ENCODE measurements around the gene TXNL4B.
"Not testable (repeated sequence)": the region's sequence is repeated elsewhere in the genome, so short reads cannot be mapped to it uniquely, and the experiment has no call there.

The TXNL4B gene

DNA sequence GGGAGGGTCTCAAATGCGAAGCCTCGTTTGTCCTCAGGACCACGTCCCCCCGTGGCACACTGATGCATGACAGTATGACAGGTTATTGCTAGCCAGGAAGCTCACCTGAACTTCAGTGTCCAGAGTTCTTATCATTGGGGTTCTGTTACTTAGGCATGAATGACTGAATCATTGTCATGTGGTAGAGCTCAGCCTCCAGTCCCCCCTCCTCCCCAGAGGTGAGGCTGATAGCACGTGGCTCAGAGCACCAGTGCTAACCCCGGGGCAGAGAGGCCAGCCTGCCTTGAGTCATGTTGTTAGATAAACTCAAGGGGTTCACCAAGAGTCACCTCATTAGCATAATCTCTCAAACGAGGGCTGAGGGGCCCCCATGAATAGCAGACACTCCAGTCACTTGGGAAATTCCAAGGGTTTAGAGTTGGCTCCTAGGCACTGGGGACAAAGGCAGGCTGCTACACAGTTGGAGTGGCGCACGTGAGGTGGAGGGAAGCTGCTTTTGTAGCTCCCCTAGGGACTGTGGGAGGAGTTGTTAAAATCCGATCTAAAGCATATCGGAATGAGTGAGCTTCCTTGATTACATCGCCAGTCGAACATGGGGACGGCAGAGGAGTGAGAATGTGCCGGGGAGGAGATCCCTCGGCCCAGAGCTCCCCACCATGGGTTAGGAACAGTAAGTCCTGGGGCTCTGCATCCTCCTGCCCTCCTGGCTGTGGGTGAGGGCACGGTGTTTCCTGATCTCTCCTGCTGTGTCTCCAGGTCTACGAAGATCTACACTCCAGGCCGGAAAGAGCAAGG, 18.4 kb upstream of the TXNL4B start:
- DNase-seq = no peak

DNA sequence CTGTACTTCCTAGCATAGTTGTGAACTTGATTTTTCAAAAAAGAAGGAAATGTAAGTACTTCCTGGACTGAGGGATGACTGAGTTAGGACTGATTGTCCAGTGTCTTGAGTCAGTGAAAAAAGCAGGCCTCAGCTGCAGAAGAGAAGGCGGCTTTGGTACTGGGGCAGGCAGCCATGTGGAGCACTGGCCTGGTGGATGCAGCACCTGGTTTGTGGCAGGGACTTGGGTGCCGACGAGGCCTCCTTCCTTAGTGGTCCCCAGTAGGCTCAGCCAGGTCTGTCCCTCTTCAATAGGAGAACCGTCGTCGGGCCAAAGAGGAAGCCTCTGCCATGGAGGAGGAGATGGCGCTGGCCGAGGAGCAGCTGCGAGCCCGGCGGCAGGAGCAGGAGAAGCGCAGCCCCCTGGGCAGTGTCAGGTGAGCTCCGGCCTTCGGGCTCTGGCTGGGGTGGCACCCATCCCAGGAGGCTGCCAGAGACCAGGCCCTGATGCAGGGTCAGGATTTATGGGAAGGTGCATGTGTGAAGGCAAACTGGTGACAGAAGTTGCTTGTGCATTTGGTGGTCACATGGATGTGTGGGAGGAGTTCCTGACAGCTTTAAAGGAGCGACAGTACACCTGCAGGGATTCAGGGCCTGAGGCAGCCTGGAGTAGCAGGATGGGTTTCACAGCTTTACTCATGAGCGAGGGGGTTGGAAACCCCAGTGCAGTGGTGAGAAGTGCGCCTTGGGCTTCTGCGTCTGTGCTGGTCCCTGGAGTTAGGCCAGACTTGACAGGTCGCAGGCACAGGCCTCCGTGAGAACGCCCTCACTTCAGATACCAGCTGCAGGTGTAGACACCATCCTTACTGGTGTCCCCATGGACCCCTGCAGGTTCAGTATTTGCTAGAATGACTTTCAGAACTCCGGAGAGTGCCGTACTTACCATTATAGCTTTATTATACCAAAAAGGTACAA, 17.5 kb upstream of the TXNL4B start:
- DNase-seq = no peak

DNA sequence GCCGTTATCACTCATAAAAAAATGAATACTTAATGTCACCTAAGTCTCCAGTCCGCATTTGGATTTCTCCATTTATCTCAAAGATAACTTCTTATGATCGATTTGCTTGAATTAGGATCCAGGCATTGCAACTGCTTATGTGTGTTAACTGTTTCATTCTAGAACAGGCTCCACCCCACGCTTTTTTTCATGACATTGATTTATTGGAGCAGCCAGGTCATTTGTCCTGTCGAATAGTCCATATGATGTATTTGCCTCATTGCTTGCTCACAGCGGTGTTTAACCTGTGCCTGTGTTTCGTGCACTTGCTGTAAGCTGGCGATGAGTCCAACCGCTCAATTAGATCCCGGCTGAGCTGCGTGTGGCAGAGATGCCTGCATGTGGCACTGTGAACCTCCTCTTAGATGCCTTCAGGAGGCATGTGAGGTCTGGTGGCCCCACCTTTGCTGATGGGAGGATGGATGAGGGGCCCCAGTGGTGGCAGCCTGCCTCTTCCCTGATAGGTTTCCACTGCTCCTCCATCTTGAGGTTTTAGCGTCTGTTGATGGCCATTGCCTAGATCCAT, 16.6 kb upstream of the TXNL4B start:
- DNase-seq = no peak

DNA sequence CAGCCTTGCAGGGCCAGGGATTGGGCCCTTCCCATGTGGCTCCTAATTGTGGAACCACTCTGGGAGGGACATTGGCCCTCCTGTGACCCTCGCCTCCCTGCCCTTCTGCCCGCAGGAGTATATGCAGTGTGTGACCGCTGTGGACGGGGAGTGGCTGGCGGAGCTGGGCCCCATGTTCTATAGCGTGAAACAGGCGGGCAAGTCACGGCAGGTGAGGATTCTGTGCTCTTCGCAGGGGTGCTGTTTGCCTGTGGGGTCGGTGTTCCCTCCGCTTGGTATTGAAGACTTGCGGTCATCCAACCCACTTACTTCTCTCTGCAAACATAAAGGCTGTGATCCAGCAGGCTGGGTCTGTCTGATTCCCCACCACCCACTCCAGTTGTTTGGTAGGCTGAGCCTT, 15.9 kb upstream of the TXNL4B start:
- DNase-seq = no peak

DNA sequence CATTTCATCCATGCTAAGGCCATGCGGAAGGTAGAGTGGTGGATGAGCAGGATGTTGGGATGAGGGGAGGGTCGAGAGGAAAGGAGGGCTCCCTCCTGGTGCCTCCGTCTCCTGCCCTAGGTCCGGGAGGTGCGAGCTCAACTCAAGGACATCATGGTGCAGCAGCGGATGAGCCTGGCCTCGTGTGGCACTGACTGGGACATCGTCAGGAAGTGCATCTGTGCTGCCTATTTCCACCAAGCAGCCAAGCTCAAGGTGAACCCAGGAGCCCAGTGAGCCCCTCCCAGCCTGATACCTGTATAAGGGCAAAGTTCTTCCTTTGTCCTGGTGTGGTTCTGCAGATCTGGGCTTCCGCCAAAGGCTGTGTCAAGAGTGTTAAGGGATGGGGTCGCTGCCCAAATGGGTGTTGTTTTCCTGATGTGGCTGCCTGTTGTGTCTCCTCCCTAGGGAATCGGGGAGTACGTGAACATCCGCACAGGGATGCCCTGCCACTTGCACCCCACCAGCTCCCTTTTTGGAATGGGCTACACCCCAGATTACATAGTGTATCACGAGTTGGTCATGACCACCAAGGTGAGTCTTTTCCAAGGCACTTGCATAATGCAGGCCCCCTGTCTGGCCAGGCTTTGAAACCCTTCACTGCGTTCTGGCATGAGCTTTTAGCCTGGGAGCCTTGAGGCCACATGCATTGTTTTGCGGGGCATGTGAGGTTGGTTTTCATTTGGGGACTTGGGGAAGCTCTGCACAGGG, 15.1 kb upstream of the TXNL4B start:
- DNase-seq = no peak

DNA sequence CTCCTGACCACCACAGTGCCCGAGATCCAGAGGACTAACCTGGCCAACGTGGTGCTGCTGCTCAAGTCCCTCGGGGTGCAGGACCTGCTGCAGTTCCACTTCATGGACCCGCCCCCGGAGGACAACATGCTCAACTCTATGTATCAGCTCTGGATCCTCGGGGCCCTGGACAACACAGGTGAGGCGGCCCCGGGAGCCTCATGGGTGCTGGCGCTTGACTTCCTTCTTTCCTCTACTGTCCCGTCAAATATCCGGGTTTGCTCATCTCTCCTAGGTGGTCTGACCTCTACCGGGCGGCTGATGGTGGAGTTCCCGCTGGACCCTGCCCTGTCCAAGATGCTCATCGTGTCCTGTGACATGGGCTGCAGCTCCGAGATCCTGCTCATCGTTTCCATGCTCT, 14.0 kb upstream of the TXNL4B start:
- no peak for DNase-seq

DNA sequence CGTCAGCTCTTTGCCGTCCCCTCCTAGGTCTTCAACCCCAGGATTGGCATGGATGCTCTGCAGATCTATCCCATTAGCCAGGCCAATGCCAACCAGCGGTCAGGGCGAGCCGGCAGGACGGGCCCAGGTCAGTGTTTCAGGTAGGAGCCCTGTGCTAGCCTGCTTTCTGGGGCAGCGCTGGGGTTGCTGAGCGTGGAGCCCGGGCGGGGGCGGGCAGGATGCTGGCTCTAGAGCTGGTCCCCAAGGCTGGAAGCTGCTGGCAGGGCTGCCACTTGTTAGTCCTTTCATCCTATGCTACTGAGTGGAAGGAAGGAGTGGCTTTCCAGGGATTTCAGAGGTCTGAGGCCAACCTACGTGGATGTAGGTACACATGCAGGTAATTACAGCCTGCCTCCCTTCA, 12.6 kb upstream of the TXNL4B start:
- no peak for DNase-seq

DNA sequence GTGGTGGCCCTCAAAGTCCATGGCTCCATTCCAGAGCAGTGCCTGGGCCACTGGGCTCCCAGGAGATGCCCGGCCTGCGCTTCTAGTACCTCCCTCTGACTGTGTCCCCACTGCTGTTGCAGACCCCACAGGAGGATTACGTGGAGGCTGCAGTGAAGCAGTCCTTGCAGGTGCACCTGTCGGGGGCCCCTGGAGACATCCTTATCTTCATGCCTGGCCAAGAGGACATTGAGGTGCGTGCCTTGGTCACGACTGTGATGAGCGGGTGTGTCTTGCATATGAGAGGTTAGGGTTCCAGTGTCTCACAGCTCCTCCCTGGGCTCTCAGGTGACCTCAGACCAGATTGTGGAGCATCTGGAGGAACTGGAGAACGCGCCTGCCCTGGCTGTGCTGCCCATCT, 11.5 kb upstream of the TXNL4B start:
- DNase-seq = no peak

DNA sequence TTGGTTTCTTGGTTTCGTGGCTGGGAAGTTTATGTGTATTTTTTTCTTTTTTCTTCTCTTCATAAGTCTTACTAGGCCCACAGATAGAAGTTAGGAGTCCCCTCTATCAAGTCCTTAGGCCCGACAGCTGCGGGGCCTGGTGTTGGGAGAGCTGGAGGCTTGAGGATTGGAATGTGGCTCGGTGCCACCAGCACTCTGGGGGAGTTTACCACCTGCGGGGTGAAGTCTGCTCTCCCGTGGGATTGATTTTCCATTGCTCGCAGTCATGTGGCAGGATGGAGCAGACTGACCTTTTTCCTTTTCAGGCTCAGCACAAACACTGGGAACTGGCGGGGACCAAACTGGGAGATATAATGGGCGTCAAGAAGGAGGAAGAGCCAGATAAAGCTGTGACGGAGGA, 7.8 kb upstream of the TXNL4B start:
- DNase-seq = no peak

DNA sequence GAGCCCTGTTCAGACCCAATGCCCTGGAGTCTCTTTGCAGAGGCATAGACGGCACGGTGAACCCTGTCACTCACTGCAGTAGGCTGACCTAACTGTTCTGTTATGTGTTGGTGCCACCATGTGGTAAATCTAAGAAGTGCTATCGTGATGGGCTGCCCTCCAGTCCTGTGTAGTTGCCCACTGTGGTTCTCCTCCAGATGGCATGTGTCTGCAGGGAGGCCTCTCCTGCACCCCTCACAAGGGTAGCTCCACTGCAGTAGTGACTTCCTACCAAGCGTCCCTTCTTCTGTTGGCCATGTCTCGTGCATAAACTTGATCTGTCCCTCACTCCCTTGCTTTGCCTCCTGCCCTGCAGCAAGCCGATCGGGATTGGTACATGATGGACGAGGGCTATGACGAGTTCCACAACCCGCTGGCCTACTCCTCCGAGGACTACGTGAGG, 6.0 kb upstream of the TXNL4B start:
- DNase-seq = peak; percentile 46

DNA sequence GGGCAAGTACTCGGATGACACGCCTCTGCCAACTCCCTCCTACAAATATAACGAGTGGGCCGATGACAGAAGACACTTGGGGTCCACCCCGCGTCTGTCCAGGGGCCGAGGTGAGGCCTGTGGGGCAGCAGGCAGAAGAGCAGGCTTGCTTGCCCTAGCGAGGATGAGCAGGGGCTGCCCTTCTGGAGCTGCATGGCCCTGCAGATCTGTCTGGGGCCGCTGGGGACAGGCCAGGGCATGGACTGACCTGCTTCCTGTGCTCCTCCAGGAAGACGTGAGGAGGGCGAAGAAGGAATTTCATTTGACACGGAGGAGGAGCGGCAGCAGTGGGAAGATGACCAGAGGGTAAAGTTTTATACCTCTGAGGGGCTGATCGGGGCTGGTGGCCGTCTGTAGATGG, 5.5 kb upstream of the TXNL4B start:
- DNase-seq = no peak

DNA sequence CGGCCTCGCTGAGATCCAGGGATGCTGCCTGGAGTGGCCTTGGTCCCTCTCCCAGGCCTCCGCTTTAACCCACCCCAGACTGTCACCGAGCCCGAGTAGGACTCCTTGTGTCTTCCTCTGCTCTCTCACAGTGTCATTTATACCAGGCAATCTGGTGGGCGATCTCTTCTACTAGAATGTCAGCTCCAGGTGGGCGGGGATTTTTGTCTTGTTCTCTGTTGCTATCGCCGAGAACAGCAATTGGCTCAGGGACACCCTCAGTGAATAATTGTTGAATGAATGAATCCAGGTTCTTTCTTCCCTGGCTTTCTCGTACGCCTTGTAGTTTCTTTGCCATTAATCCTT, 818 bp upstream of the TXNL4B start:
- DNase-seq = no peak

DNA sequence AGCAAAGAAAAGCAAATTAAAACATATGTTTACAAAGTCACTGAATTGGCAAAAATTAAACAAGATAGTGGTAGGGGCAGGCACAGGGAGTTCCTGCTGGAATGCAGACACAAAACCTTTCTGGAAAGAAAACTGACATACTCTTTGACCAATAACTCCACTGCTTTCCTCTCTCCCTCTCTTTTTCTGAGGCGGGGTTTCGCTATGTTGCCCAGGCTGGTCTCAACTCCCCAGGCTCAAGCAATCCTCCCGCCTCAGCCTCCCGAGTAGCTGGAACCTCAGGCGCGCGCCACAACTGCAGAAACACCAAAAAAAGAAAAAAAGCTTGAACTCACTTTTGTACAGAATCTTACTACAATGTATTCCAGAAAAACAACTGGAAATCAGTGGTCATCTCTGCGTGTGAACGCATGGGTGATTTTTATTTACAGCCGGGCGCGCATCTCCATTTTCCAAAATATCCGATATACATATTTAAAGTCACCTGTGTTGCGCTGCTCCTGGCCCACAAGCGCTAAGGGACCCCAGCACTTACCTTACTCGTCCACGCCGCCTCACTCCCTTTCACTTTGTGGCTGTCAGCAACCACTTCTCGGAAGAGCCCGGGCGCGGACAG, 480 bp downstream of the TXNL4B start:
- peak; percentile 58 for DNase-seq

DNA sequence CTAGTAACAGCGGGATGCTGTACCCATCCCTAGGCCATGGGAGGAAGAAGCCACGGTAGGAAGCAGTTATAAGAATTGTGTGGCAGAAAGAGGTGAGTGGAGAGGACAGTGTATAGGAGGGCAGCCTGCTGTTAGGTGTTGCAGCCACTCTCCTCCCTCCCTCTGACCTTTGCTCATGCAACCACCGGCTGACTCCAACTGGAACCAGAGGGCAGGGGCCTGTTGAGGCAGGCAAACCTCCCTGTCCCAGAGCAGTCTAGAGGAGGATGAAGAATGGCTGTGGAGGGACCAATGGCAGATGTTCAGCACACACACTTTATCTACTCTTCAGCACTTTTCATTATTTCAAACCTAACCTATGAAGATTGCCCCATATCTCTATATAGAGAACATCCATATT, 2.2 kb downstream of the TXNL4B start:
- no peak for DNase-seq

DNA sequence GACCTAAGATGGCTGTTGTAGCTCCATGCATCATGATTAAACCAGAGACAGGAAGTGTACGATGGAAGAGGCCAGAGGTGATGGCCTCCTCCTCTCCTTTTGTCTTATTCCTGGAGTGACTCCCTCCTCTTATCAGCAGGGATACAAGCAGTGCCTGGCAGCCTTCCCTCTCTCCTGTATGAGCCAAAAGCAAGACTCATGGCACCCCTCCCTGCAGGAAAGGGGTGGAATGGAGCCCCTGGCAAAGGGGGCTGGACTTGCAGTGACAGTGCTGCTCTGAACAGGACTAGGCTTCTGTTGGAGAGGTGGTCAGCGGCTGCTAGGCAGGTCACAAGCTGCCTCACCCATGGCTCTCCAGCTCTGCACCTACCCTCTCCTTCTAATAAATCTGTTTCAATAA, 8.4 kb downstream of the TXNL4B start:
- DNase-seq = no peak

DNA sequence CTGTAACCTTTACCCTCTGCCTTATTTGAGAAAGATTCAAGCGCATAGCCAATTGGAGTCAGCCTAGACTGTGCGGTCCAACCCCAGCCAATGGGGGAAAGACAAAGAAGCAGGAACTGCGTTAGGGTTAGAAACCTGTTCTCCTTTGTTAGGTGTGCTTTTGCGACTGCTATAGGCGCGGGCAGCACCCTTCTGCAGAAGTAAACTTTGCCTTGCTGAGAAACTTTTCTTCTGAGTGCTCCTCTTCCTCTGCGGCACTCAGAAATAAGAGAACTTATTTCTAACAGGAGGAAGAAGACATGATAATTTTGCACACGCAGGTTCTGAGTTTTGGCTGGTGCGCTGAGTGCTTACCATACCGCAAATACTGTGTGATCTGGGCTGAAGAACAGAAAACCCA, 9.0 kb downstream of the TXNL4B start:
- DNase-seq = no peak

DNA sequence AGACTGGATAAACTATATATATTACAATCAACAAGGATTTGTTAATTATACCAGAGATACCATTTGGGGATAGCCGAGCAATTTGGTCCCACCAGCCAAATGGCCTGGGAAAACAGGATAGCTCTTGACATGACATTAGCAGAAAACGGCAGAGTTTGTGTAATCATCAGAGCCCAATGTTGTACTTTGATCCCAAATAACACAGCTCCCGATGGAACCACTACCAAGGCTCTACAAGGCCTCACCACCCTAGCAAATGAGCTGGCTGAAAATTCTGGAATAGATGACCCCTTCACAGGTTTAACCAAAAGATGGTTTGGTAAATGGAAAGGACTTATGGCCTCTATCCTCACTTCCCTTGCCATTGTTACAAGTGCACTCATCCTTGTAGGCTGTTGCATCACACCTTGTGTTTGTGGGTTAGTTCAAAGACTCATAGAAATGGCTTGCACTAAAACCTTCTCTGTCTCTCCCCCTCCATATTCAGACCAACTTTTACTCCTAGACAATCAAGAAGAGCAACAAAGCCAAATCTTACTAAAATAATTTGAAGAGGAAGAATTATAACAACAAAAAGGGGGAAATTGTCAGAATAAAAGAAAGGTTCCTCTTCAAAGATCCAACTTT, 9.5 kb downstream of the TXNL4B start:
- no peak for DNase-seq

DNA sequence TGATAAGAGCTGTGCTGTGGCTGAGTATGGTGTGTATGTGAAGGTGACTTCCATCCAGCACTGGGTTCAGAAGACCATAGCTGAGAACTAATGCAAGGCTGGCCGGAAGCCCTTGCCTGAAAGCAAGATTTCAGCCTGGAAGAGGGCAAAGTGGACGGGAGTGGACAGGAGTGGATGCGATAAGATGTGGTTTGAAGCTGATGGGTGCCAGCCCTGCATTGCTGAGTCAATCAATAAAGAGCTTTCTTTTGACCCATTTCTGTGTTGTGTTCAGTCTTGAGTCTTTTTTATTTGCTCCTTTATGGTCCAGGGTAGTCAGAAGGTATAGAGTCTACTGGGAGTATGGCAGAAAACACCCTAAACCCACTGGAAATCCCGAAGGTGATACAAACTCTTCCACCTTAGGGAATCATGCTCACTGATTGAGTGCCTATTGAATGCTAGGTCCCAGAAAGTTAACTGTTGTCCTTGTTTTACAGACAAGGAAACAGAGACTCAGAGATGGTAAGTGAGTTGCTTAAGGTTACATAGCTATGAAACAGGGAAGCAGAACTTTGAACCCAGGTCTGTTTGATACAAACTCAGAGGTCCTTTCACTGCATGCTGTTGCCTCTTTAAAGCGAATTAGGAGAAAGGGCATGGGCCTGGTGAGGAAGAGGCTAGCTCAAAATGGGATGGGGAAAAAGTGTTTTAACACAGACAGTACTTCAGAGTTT, 16.3 kb downstream of the TXNL4B start:
- not testable (repeated sequence) for DNase-seq

DNA sequence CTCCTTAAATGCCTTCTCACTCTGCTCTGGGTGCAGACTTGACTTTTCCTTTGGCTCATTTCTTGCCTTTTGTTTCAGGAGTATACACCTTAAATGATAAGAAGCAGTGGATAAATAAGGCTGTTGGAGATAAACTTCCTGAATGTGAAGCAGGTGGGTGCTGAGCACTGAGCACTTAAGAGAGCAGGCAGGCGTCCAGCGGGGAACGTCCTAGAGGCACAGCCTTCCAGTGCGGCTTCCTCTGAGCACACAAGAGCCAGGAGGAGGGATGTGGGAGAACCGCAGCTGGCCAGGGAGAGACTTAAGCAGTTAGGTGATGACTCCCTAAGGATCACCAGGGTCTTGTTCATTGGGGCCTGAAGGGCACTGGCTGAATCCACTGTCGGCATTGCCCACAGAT, 18.4 kb downstream of the TXNL4B start:
- DNase-seq = not testable (repeated sequence)

DNA sequence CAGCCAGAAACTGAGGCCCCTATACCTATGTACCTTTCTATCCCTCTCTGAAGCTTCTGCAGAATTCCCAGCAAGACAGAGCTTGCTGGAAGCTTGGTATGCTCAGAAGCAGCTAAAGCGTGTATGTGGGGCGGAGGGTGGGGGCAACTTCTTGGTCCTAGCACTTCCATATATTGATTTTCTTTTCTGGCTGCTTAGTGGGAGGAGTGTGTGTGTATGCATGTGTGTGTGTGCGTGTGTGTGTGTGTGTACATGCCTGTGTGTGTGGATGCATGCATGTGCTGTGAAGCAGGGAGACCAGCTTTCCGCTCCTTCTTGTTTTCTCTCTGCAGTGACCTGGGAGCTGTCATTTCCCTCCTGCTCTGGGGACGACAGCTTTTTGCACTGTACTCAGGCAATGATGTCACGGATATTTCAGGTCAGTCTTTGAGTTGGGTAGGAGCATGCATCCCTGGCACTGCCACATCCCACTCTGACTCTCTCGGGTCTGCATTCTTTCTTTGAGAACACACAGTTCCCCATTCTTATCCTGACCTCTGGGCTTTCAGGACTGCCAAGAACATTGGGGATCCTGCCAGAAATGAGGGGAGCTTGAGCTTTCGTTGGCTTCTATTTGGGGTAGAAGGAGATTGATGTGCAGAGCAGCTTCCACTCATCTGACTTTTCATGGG, 19.7 kb downstream of the TXNL4B start:
- DNase-seq = no peak
